Ishikawa (cell line): ENCODE results near the gene SERGEF.

Source experiments
- CEBPB ChIP-seq: IDR thresholded peaks from 2 replicates; pipeline ENCODE4 v1.6.1; 2012
- CREB1 ChIP-seq: IDR thresholded peaks from 2 replicates; pipeline ENCODE4 v1.6.1; 2012; ENCODE audit warnings: low read depth
- EGR1 ChIP-seq: IDR thresholded peaks from 2 replicates; pipeline ENCODE4 v1.6.1; 2012
- EP300 ChIP-seq: IDR thresholded peaks from 2 replicates; pipeline ENCODE4 v1.6.1; 2012; ENCODE audit warnings: borderline replicate concordance
- FOXM1 ChIP-seq: IDR thresholded peaks from 2 replicates; pipeline ENCODE4 v1.6.1; 2012; ENCODE audit warnings: low read depth, borderline replicate concordance
- NFIC ChIP-seq: IDR thresholded peaks from 2 replicates; pipeline ENCODE4 v1.6.1; 2012
- RAD21 ChIP-seq: IDR thresholded peaks from 2 replicates; pipeline ENCODE4 v1.6.1; 2012; ENCODE audit warnings: low read depth
- REST ChIP-seq: IDR thresholded peaks from 2 replicates; pipeline ENCODE4 v1.6.1; 2012; ENCODE audit warnings: low read depth, mild to moderate bottlenecking
- TAF1 ChIP-seq: IDR thresholded peaks from 2 replicates; pipeline ENCODE4 v1.6.1; 2012; ENCODE audit warnings: low read depth, mild to moderate bottlenecking
- TCF12 ChIP-seq: IDR thresholded peaks from 2 replicates; pipeline ENCODE4 v1.6.1; 2012; ENCODE audit warnings: low read depth
- TEAD4 ChIP-seq: IDR thresholded peaks from 2 replicates; pipeline ENCODE4 v1.6.1; 2012
- YY1 ChIP-seq: IDR thresholded peaks from 2 replicates; pipeline ENCODE4 v1.6.1; 2012; ENCODE audit warnings: low read depth
- ZBTB7A ChIP-seq: IDR thresholded peaks from 2 replicates; pipeline ENCODE4 v1.6.1; 2012; ENCODE audit warnings: low read depth
- TF ChIP-seq, protein P1 (sequence below): IDR thresholded peaks from 2 replicates; pipeline ENCODE4 v1.6.1; 2012
- TF ChIP-seq, protein P2 (sequence below): IDR thresholded peaks from 2 replicates; pipeline ENCODE4 v1.6.1; 2012

Gene SERGEF

DNA sequence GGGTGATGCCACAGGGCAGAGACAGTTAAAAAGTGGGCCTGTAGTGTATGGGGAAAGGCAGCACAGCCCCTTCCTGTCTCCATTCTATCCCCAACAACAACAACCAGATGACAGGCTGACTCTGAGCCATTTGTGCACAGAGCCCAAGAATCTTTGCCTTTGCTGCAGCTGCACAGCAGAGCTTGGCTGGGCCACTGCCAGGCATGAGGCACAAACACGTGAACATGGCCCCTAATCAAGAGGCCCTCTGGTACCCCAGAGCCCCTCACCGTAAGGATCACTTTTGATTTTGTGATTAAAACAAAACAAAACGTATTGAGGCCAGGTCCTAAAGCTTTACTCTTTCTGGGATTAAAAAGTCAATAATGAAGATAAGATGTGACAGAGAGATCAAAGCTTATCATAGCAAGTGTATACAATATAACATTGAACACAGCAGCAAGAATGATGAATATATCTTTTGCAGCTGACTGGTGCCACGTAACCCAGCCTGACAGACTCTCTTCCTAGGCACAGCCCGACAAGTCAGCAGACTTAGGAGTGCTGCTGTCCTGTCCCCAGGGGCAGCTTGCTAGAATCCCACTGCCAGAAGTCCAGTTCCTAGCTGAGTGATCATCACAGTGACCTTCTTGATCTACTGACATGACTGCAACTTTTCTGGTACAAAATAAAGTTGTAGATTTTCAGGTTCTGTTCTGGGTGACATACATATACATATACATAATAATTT lies 117.8 kb downstream of the SERGEF start:
- TF ChIP-seq RAD21 (no peak), YY1 (no peak), NFIC (no peak), FOXM1 (no peak), REST (no peak), CREB1 (no peak), EGR1 (no peak), TAF1 (no peak), TCF12 (no peak), EP300 (no peak), TEAD4 (no peak), ZBTB7A (no peak)
- TF ChIP-seq, protein P1, sequence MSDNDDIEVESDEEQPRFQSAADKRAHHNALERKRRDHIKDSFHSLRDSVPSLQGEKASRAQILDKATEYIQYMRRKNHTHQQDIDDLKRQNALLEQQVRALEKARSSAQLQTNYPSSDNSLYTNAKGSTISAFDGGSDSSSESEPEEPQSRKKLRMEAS, result no peak

DNA sequence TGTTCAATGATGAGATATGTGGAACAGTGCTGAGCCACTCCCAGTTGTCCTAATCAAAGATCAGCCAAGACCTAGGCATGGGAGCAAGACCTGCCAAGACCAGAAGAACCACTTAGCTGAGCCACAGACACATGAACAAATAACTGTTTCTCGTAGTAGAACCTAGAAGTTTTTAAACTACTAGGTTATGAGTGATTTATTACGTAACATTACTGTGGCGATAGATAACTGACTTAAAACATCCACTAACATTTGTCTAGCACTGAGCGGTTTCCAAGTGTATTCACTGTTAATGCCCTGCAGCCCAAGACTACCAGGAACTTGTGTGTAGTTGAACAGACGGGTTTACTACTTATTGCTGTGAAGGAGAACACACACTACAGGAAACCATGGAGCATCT lies 120.4 kb downstream of the SERGEF start:
- TF ChIP-seq TAF1 (no peak), NFIC (no peak), YY1 (no peak), RAD21 (no peak), TCF12 (no peak), EP300 (no peak), FOXM1 (no peak), EGR1 (no peak), CEBPB (no peak), CREB1 (no peak), ZBTB7A (no peak), REST (no peak), TEAD4 (no peak)
- TF ChIP-seq, protein P1, result no peak
- TF ChIP-seq, protein P2, sequence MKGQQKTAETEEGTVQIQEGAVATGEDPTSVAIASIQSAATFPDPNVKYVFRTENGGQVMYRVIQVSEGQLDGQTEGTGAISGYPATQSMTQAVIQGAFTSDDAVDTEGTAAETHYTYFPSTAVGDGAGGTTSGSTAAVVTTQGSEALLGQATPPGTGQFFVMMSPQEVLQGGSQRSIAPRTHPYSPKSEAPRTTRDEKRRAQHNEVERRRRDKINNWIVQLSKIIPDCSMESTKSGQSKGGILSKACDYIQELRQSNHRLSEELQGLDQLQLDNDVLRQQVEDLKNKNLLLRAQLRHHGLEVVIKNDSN, result no peak

GRCh38 chr11:17890325-17890724 lies 122.5 kb downstream of the SERGEF start:
- no peak for TF ChIP-seq TAF1
- no peak for TF ChIP-seq FOXM1
- TF ChIP-seq, protein P2, result no peak
- TF ChIP-seq TCF12, result no peak
- no peak for TF ChIP-seq REST
- TF ChIP-seq ZBTB7A, result no peak
- TF ChIP-seq CREB1, result no peak
- TF ChIP-seq RAD21, result no peak
- TF ChIP-seq EGR1, result no peak
- no peak for TF ChIP-seq CEBPB
- TF ChIP-seq EP300, result no peak
- TF ChIP-seq NFIC, result no peak
- no peak for TF ChIP-seq TEAD4
- TF ChIP-seq YY1, result no peak

GRCh38 chr11:17887779-17888178 lies 125.1 kb downstream of the SERGEF start:
- TF ChIP-seq TCF12 (no peak), EGR1 (peak; percentile 21; the same call in 1 of the 2 replicates), TEAD4 (0 out of 2 replicates have a peak, but pooled peaks have one; percentile 22), RAD21 (no peak), EP300 (no peak), YY1 (no peak), CREB1 (no peak), ZBTB7A (no peak), CEBPB (no peak), TAF1 (no peak), REST (no peak), NFIC (no peak)
- TF ChIP-seq, protein P2, result no peak
